ENCODE data around the gene RTN4RL2. TPM values are rescaled to one million over a fixed set of nuclear protein-coding genes. Genes with fewer than 3 reads are reported as not detected.
A peak's percentile ranks its signal among the peaks of the same experiment; 100 is the strongest.

Gene RTN4RL2
- total RNA-seq, 1 donor from 2014 or later, result not detected

DNA sequence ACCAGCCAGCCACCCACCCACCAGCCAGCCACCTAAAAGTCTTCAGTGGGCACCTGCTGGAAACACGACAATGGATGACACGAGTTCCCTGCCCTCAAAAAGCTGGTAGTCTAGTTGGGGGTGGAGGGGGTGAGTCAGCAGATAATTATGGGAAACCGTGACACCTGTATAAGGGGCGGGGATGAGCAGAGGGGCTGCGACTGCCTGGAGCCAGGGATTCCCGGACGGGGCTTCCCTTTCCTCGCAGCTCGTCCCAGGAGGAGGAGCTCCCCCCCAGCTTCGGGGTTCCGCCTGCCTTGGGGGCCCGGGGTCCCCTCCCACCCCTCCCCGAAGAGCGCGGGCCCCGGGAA is 2.3 kb upstream of the RTN4RL2 start:
- H3K4me3 ChIP-seq (ENCODE audit: low read depth, low read length), result peak overlapping the region; percentile 1
- no peak for DNase-seq (ENCODE audit: low read depth)
- H3K36me3 ChIP-seq (ENCODE audit: control insufficient read depth, insufficient read depth, low read length), result no peaks in the 10 kb centered on the region
- H3K27me3 ChIP-seq (ENCODE audit: control insufficient read depth, insufficient read depth, low read length), result peaks cover 33% of the 10 kb centered on the region
- TF ChIP-seq, protein P1, sequence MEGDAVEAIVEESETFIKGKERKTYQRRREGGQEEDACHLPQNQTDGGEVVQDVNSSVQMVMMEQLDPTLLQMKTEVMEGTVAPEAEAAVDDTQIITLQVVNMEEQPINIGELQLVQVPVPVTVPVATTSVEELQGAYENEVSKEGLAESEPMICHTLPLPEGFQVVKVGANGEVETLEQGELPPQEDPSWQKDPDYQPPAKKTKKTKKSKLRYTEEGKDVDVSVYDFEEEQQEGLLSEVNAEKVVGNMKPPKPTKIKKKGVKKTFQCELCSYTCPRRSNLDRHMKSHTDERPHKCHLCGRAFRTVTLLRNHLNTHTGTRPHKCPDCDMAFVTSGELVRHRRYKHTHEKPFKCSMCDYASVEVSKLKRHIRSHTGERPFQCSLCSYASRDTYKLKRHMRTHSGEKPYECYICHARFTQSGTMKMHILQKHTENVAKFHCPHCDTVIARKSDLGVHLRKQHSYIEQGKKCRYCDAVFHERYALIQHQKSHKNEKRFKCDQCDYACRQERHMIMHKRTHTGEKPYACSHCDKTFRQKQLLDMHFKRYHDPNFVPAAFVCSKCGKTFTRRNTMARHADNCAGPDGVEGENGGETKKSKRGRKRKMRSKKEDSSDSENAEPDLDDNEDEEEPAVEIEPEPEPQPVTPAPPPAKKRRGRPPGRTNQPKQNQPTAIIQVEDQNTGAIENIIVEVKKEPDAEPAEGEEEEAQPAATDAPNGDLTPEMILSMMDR (IDR thresholded peaks at IDR 0.05; ENCODE audit: insufficient read depth, low read length, severe bottlenecking), result no peak
- no peak for FAIRE-seq

- peaks cover 37% of the 10 kb centered on the region for H3K27me3 ChIP-seq (ENCODE audit: control insufficient read depth, insufficient read depth, low read length)
- FAIRE-seq (no peak), DNase-seq (ENCODE audit: low read depth) (no peak)
- peak overlapping the region; percentile 16 for H3K4me3 ChIP-seq (ENCODE audit: low read depth, low read length)
- TF ChIP-seq, protein P1 (IDR thresholded peaks at IDR 0.05; ENCODE audit: insufficient read depth, low read length, severe bottlenecking), result peak; percentile 77
- H3K36me3 ChIP-seq (ENCODE audit: control insufficient read depth, insufficient read depth, low read length), result no peaks in the 10 kb centered on the region
Measured at GRCh38 chr11:57458410-57459163, 1.7 kb upstream of the RTN4RL2 start.

DNA sequence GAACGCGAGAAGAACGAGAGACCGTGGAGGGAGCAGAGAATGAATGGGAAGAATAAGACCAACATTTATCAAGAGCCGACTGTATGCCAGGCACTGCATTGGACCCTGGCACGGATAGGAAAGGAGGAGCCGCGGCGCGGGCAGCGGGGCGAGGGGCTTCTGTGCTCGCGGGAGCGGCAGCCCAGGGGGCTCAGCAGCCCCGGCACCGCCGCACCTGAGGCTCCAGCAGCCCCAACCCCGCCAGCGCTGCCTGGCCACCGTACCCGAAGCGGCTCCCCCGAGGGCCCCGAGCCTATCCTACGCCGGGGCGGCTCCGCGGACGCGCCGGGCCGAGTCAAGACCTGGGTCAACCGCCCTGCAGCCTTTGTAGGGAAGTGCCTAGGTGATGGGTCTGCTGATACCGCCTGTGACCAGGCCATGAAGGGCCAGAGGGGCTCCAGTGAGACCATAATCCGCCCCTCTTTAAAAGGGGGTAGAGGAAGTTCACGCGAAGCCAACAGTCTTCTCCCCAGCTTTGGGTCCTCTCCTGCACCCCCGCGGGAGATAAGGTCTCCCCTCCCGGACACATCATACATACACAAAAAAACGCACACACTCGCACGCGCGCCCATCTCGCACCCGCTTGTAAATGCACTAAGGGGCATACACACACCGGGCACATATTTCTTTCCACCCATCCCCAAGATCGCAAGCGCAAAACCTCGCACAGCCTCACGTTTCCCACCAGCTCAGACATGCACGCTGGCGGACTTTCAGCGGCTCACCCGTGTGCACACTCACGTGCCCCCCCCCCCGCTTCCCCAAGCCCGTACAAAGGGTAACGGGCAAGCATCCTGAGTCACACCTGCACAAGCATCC is 935 bp upstream of the RTN4RL2 start:
- Histone ChIP-seq H3K36me3 (ENCODE audit: control insufficient read depth, insufficient read depth, low read length) (no peaks in the 10 kb centered on the region), H3K27me3 (ENCODE audit: control insufficient read depth, insufficient read depth, low read length) (peaks cover 37% of the 10 kb centered on the region), H3K4me3 (ENCODE audit: low read depth, low read length) (no peak overlapping the region)
- no peak for DNase-seq (ENCODE audit: low read depth)
- TF ChIP-seq, protein P1 (IDR thresholded peaks at IDR 0.05; ENCODE audit: insufficient read depth, low read length, severe bottlenecking), result no peak
- no peak for FAIRE-seq

- Histone ChIP-seq H3K4me3 (ENCODE audit: low read depth, low read length) (no peak overlapping the region), H3K27me3 (ENCODE audit: control insufficient read depth, insufficient read depth, low read length) (peaks cover 35% of the 10 kb centered on the region), H3K36me3 (ENCODE audit: control insufficient read depth, insufficient read depth, low read length) (no peaks in the 10 kb centered on the region)
- TF ChIP-seq, protein P1 (IDR thresholded peaks at IDR 0.05; ENCODE audit: insufficient read depth, low read length, severe bottlenecking), result no peak
- FAIRE-seq (no peak), DNase-seq (ENCODE audit: low read depth) (no peak)
Measured at GRCh38 chr11:57460758-57461749, 726 bp downstream of the RTN4RL2 start.

GRCh38 chr11:57461841-57462489 is 1.6 kb downstream of the RTN4RL2 start:
- Histone ChIP-seq H3K4me3 (ENCODE audit: low read depth, low read length) (no peak overlapping the region), H3K27me3 (ENCODE audit: control insufficient read depth, insufficient read depth, low read length) (peaks cover 35% of the 10 kb centered on the region), H3K36me3 (ENCODE audit: control insufficient read depth, insufficient read depth, low read length) (no peaks in the 10 kb centered on the region)
- FAIRE-seq (no peak), DNase-seq (ENCODE audit: low read depth) (no peak)
- TF ChIP-seq, protein P1 (IDR thresholded peaks at IDR 0.05; ENCODE audit: insufficient read depth, low read length, severe bottlenecking), result no peak

Data from bronchial epithelial cell (primary cell).